GM21786 (cell line): ENCODE data around the gene PPFIA1.

Source experiments
- ATAC-seq: cut with Tn5 transposase; IDR thresholded peaks from one replicate; pipeline ENCODE4 v1.9.1; 2021; ENCODE audit not compliant: unreplicated experiment

The PPFIA1 gene

DNA sequence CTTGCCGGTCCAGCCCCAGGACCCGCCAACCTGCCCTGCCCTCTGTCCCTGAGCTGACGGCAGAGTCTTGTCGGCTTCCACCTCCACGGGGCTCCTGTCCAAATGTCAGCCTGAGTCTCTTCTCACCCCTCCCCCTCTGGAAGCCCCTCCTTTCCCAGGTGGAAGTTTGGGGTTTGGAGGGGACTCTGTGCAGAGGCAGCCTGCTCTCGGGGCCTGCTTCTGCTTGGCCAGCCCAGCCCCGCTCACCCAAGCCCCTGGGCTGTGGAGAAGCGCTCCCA, 158.9 kb downstream of the PPFIA1 start:
- no peak for ATAC-seq

DNA sequence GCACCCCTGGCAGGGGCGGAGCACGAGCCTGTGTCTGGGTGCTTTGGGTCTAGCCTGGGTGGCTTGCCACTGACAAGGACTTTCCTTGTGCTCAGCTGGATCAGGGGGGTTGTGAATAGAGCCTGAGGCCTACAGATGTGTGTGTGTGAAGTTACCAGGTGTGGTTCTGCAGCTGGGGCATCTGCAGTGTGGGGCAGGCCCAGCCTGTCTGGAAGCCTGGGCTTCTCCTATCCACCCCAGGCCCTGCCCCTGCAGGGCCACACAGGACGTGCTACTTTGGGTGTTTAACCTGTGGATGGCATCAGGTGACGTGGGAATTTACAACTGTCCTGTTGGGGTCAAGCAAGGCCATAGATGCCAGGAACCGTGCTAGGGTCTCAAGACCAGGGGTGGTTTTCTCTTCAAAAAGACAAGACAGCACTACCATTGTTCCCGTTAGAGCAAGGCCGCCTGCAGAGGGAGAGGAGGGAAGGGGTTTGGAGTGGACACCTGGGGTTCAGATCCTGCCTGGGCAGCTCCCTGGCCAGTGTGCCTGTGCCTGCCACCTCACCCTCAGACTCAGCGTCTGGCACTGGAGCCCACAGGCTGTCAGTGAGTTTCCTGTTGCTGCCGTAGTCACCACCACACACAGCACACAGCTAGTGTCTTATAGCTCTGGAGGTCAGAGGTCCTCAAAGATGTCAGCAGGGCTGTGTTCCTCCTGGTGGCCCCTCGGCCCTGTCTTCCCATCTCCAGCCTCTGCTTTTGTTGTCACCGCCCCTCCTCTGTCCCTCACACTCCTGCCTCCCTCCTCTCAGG, 159.4 kb downstream of the PPFIA1 start:
- ATAC-seq: no peak

DNA sequence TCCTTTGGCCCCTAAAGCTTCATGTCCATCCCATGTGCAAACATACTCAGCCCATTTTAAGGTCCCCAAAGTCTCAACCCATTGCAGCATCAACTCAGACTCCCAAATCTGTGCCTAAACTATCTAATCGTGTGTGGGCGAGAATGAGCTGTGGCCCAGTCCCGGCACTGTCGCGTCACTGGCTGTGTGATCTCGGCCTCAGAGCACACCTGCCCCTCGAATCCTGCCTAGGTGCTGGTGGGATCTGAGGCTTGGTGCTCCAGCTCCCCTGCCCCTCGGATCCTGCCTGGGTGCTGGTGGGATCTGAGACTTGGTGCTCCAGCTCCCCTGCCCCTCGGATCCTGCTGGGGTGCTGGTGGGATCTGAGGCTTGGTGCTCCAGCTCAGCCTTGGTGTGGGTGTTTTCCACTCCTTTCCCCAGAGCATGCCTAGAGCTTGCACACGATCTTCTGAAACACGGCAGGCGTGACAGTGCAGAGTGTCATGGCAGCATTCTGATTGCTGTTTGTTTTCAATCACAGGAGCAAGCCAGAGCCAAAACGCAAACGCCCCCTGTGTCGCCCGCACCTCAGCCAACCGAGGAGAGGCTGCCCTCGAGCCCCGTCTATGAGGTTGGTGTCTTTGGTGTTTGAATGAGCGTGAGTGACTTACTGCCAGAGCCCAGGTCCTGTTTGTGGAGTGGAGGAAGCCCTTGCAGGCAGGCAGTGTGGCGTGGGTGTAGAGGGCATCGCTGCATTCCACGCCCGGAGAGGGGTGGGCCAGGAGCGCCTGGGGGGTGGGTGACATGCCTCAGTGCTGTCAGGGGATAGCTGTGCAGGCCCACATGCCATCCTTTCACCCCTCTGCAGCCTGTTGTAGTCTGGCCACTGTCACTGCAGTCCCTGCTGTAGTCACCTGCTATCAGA, 160.4 kb downstream of the PPFIA1 start:
- ATAC-seq: no peak

DNA sequence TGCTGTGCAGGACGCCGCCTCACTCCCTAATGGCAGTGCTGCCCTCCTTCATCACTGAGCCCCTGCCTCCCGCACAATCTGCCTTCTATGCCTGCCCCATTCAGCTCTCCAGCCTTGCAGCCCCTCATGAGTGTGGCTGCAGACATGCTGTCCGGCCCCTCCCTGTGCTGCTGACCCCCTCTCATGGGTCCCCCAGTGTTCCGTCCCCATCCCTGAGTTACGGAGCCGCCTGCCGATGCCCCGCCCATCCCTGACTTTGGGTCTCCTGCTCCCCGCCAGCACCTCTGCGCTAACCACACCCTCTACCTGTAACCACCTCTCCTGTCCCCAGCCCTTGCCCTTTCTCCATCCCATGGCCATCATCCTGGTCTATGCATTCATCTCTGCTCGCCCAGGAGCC, 161.1 kb downstream of the PPFIA1 start:
- ATAC-seq: no peak

DNA sequence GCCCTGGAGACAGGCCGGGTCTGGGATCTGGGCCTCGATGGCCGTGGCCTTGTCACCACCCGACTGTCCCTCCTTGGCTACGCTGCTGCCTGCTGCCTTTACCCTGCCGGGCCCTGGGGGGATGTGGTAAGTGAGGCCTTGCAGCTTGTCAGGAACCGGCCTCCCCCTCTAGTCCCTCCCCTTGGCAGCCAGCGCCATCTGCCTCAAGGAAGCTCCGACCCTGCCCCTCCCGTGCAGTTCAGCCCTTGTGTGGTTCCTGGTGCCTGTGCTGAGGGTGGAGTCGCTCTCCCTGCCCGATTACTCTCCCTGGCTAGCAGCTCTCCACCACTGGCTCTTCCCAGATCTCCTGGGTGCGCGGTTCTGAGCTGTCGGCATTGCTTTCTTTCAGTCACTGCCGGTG, 161.6 kb downstream of the PPFIA1 start:
- ATAC-seq: no peak

DNA sequence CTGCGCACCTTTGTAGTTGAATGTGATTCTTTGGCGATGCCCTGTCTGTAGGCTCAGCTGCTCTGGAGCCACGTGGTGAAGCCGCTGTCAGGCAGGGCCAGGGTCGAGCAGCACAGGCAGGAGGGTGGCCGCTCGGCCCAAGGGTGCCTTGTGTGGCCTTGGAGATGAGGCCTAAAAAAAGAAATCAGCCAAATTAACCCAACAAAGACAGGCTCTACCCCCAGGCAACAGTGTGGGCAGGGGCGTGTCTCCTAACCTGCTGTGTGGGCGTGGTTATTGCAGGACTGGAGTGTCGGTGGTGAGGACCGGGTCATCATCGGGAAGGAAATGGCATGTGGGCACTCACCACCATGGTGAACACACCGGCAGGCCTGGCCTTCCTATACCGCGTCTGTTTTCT, 162.1 kb downstream of the PPFIA1 start:
- no peak for ATAC-seq

DNA sequence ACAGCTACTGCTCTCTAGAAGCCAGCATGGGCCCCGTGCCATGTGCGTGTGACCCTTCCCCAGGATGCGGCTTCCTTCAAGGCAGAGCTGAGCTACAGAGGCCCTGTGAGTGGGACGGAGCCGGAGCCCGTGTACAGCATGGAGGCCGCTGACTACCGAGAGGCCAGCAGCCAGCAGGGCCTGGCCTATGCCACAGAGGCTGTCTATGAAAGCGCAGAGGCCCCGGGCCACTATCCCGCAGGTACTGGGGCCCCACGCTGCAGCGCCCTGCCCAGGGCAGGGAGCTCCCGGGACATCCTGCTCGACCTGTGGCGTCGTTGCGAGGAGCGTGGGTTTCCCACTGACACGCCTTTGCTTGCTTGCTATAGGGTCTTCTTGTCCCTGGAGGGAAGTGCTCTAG, 162.5 kb downstream of the PPFIA1 start:
- ATAC-seq: no peak

DNA sequence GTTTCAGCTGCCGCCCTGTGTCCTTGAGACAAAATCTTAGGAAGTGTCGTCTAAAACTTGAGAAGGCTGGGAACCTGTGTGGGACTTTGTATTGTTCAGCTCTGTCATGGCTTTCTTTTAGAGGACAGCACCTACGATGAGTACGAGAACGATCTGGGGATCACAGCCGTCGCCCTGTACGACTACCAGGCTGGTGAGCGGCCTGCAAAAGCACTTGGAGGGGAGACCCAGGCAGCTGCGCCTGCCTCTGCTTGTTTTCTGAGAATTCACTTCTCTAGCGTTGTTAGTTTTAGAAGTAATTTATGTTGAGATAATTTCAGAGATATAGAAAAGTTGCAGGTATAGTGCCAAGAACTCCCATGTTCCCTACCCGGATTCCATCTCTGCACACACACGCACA, 163.0 kb downstream of the PPFIA1 start:
- no peak for ATAC-seq
